Esophagus squamous epithelium (tissue), 4 donors: ENCODE measurements around the gene GNAL.

Experiments used
- CTCF ChIP-seq, 6 experiments: fragments of 450-650 bp in 4 of 6; fragments of 200-600 bp in 2 of 6; sonication (generic) in 2 of 6; IDR thresholded peaks; one replicate each; pipeline ENCODE4 v1.5.1; 2016 to 2019; ENCODE audit warnings: antibody characterized with exemption in 6 of 6, mild to moderate bottlenecking in 4 of 6, moderate library complexity in 4 of 6
- POLR2A ChIP-seq, 4 donors: fragments of 450-650 bp; IDR thresholded peaks; one replicate each; pipeline ENCODE4 v1.6.1; 2017; ENCODE audit warnings: antibody characterized with exemption in 4 of 4, mild to moderate bottlenecking in 4 of 4, moderate library complexity in 3 of 4

GRCh38 chr18:11658989-11659388 is 30.1 kb upstream of the GNAL start:
- TF ChIP-seq CTCF (IDR thresholded peaks at IDR 0.05) (no peak), POLR2A (IDR thresholded peaks at IDR 0.05) (no peak)
